ENCODE data around the gene MED13.

DNA sequence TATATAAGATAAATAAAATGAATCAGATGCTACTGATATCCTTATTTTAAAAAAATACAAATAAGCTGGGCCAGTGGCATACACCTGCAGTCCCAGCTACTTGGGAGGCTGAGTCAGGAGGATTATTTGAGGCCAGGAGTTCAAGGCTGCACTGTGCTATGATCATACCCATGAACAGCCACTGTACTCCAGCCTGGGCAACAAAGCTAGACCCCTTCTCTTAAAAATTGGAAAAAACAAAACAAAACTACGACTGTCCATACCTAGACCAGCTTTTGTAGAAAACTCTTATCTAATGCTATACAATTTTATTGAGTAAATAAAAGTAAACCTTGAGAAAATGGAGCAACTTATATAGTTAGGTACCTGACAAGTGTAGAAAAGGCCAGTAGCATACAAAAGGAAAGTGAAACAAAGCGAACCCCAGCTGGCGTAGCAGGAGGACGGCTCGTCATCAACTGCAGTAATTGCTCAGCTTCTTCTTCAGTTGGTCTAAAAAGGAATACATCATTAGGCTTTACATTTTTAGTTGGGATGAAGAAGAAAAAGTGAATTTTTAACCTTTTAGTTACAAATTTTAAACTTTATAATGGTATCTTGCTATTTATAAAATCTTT is 160.9 kb downstream of the MED13 start:
- TF ChIP-seq EZH2 (IDR thresholded peaks at IDR 0.05; ENCODE audit: low read depth), result no peak
- TF ChIP-seq, protein P1, sequence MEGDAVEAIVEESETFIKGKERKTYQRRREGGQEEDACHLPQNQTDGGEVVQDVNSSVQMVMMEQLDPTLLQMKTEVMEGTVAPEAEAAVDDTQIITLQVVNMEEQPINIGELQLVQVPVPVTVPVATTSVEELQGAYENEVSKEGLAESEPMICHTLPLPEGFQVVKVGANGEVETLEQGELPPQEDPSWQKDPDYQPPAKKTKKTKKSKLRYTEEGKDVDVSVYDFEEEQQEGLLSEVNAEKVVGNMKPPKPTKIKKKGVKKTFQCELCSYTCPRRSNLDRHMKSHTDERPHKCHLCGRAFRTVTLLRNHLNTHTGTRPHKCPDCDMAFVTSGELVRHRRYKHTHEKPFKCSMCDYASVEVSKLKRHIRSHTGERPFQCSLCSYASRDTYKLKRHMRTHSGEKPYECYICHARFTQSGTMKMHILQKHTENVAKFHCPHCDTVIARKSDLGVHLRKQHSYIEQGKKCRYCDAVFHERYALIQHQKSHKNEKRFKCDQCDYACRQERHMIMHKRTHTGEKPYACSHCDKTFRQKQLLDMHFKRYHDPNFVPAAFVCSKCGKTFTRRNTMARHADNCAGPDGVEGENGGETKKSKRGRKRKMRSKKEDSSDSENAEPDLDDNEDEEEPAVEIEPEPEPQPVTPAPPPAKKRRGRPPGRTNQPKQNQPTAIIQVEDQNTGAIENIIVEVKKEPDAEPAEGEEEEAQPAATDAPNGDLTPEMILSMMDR (conservative IDR thresholded peaks at IDR 0.05), result no peak

All from PC-9 (cell line).